Memory B cell (primary cell): ENCODE measurements around the gene ANO4.

Experiments used
- ATAC-seq: fragments of 150-1000 bp; cut with Tn5 transposase; 2 replicates; pipeline ENCODE4 v1.10.0; 2021; ENCODE audit warnings: low read depth, mild to moderate bottlenecking, moderate library complexity
- DNase-seq, 2 donors: peaks; one replicate each; pipeline ENCODE4 v3.0.0; 2022; ENCODE audit warnings: low spot score in 2 of 2
- H3K27ac Mint-ChIP-seq: one replicate; pipeline ENCODE4 v1.8.0; 2022; ENCODE audit warnings: mild to moderate bottlenecking, moderate library complexity, mixed read lengths
- H3K27me3 Mint-ChIP-seq: one replicate; pipeline ENCODE4 v1.8.0; 2022; ENCODE audit warnings: mixed read lengths
- H3K36me3 Mint-ChIP-seq: one replicate; pipeline ENCODE4 v1.8.0; 2022; ENCODE audit warnings: mild to moderate bottlenecking, mixed read lengths
- H3K4me1 Mint-ChIP-seq: one replicate; pipeline ENCODE4 v1.8.0; 2022; ENCODE audit warnings: mixed read lengths
- H3K4me3 Mint-ChIP-seq: one replicate; pipeline ENCODE4 v1.8.0; 2022; ENCODE audit warnings: mild to moderate bottlenecking, moderate library complexity, mixed read lengths
- H3K9me3 Mint-ChIP-seq: one replicate; pipeline ENCODE4 v1.8.0; 2022; ENCODE audit warnings: mixed read lengths

The ANO4 gene

DNA sequence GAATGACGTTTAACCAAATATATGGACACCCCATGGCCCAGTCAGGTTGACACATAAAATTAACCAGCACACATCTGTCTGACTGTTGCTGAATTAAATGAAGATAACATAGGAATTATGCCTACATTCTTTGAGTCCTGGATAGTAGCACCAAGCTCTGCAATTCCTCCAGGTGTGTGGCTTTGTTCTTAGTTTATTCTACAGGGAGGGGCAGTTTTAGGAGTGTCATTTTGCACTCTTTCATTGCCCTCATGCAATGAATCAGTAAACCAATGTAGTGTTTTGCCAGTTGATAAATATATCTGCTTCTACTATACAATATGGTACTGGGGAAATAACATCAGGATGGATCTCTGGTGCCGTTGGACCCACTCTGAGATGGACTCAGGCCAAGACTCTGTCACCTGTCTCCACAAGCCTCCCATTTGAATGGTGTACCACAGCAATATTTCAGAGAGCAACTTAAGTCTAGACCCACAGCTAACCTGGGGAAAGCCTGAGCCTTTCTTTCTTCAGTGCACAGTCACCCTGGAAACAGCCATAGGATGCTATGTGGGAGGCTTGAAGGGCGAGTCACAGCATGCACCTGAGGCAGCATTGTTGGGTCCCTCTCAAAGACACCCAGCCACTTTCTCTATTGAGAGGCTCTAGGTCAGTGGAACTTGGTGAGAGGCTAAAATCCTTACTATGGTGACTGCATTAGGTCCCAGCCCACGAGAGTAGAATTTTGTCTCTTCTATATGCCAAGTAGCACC lies 73.2 kb downstream of the ANO4 start:
- no peak for ATAC-seq
- Mint-ChIP-seq H3K27ac (no peak overlapping the region), H3K36me3 (no peaks in the 10 kb centered on the region), H3K27me3 (no peaks in the 10 kb centered on the region), H3K4me1 (no peaks in the 10 kb centered on the region), H3K9me3 (peaks cover under 1% of the 10 kb centered on the region), H3K4me3 (no peak overlapping the region)
- no peak for DNase-seq

DNA sequence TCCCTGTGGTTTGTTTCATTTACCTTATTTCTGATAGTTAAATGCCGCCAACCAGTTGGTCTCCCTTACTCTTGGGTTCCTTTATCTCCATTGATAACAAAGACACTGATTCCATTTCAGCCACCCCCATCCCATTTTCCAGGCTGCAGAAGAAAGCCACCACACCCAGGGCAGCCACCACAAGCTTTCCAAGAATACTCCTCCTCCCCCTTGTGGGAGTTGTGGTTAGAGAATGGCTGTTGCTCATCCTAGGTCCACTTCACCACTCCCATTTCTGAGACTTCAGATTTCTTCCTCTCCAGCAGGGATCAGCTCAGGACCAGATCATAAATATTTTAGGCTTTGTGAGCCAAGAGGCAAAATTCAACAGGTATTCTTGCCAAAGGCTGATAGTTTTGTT lies 73.9 kb downstream of the ANO4 start:
- no peaks in the 10 kb centered on the region for H3K36me3 Mint-ChIP-seq
- no peak for DNase-seq
- no peak overlapping the region for H3K27ac Mint-ChIP-seq
- H3K27me3 Mint-ChIP-seq: no peaks in the 10 kb centered on the region
- H3K9me3 Mint-ChIP-seq: peaks cover 6% of the 10 kb centered on the region
- ATAC-seq: no peak
- no peak overlapping the region for H3K4me3 Mint-ChIP-seq
- H3K4me1 Mint-ChIP-seq: no peaks in the 10 kb centered on the region

DNA sequence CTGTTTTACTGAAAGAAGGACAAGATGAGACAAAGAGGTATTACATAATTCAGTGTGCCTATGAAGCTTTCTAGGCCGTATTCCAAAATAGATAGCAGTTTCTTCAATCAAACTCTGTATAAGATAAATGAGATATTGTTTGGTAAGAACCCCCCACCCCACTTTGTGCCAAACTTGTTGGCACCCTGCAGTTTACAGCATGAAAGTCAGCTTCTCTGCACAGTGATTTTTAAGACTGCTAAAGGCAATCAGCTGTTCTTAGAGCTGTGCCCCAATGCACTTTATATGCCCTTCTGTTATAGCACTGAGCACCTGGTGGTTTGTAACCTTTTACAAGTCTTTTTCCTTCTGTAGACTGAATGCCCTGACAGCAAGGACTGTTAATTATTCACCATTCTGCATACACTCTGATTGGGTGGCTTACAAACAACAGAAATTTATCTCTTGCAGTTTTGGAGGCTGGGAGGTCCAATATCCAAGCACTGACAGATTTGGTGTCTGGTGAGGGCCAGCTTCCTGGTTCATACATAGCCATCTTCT lies 76.7 kb downstream of the ANO4 start:
- Mint-ChIP-seq H3K27me3 (no peaks in the 10 kb centered on the region), H3K4me1 (peaks cover 2% of the 10 kb centered on the region), H3K9me3 (peaks cover 10% of the 10 kb centered on the region), H3K4me3 (no peak overlapping the region), H3K27ac (no peak overlapping the region), H3K36me3 (peaks cover 2% of the 10 kb centered on the region)
- ATAC-seq (no peak), DNase-seq (no peak)

DNA sequence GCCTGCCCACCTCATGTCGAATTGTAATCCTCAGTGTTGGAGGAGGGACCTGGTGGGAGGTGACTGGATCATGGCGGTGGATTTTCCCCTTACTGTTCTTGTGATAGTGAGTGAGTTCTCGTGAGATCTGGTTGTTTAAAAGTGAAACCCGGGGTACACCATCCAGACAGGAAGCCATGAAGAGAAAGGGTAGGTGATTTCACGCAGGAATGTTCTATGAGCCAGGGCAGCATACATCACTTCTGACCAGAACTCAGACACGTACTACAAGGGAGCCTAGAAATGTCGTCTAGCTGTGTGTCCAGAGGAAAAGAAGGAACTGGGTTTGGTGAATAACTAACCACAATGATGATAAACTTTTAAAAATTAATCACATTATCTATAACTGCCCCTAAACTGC lies 80.6 kb downstream of the ANO4 start:
- ATAC-seq (no peak), DNase-seq (no peak)
- H3K9me3 Mint-ChIP-seq: peaks cover 10% of the 10 kb centered on the region
- no peaks in the 10 kb centered on the region for H3K27me3 Mint-ChIP-seq
- H3K4me3 Mint-ChIP-seq: no peak overlapping the region
- H3K36me3 Mint-ChIP-seq: peaks cover 2% of the 10 kb centered on the region
- no peak overlapping the region for H3K27ac Mint-ChIP-seq
- peaks cover 2% of the 10 kb centered on the region for H3K4me1 Mint-ChIP-seq

DNA sequence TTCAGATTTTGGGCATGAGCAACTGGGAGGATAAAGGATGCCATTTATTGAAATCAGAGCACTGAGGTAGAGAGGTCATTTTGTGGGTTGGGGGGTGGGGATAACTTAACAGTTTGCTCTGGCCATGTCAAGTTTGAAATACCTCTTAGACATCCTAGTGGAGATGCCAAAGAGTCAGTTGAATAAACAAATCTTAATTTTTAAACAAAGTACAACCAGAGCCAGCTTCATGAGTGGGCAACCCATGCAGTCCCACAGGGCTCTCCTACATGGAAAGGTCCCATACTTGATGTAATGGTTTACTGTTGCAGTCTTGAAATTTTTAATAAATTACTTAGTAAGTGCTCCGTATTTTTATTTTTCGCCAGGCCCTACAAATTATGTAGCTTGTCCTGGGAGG lies 81.2 kb downstream of the ANO4 start:
- ATAC-seq (no peak), DNase-seq (no peak)
- no peaks in the 10 kb centered on the region for H3K27me3 Mint-ChIP-seq
- peaks cover 2% of the 10 kb centered on the region for H3K36me3 Mint-ChIP-seq
- no peak overlapping the region for H3K27ac Mint-ChIP-seq
- peaks cover 2% of the 10 kb centered on the region for H3K4me1 Mint-ChIP-seq
- H3K4me3 Mint-ChIP-seq: no peak overlapping the region
- H3K9me3 Mint-ChIP-seq: peaks cover 10% of the 10 kb centered on the region

DNA sequence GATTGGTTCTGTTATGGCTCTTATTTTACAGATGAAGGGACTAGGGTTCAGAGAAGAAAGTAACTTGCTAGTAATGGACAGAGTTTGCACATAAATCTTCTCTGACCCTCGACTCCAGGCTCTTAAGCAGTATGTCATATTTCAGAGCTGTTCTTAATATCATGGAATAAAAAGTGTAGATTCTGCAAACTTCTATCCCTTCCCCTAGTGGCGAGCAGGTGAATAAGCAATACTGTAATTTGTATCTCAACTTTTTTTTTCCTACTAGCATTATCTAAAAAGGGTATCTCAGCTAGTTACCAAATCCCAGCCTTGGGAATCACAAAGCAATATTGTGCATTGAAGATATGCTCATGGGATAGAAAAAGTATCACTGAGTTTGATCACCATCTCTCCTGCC lies 83.2 kb downstream of the ANO4 start:
- H3K4me3 Mint-ChIP-seq: no peak overlapping the region
- ATAC-seq (no peak), DNase-seq (no peak)
- no peak overlapping the region for H3K27ac Mint-ChIP-seq
- no peaks in the 10 kb centered on the region for H3K27me3 Mint-ChIP-seq
- peaks cover 2% of the 10 kb centered on the region for H3K36me3 Mint-ChIP-seq
- H3K4me1 Mint-ChIP-seq: peaks cover 2% of the 10 kb centered on the region
- H3K9me3 Mint-ChIP-seq: peaks cover 10% of the 10 kb centered on the region

DNA sequence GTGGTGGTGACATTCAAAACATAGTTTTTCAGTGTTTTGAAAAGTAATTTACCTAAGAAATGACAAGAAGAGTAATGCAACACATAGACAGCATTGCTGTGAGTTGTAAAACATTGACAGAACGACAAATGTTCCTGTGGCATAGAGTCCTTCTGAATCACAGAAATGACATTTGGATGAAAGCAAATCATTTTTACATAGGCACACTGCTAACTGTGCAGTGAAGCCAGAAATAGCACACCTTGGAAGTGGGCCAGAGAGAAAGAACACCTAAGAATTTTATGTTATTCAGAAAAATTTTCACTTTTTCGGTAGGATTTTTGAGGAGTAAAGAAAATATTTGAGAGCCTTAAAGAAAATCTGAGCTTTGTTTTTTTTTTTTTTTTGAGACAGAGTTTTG lies 100.6 kb downstream of the ANO4 start:
- Mint-ChIP-seq H3K4me3 (no peak overlapping the region), H3K27me3 (peaks cover 2% of the 10 kb centered on the region), H3K36me3 (no peaks in the 10 kb centered on the region), H3K9me3 (peaks cover 1% of the 10 kb centered on the region), H3K4me1 (no peaks in the 10 kb centered on the region), H3K27ac (no peak overlapping the region)
- DNase-seq (no peak), ATAC-seq (no peak)

DNA sequence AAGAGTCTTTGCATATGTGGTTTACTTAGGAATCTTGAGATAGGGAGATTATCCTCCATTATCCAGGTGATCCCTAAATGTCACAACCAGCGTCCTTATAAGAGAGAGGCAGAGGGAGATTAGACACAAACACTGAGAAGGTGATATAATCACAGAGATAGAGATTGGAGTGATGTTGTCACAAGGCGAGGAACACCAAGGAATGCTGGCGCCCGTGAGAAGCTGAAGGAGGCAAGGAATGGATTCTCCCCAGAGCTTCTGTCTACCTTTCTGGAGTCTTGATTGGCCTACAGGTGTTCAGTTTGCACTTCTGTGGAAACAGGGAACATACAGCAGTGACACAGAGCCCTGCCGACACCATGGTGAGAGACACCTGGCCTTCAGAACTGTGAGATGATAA lies 101.6 kb downstream of the ANO4 start:
- Mint-ChIP-seq H3K36me3 (no peaks in the 10 kb centered on the region), H3K27ac (no peak overlapping the region), H3K4me3 (no peak overlapping the region), H3K4me1 (no peaks in the 10 kb centered on the region), H3K9me3 (peaks cover 1% of the 10 kb centered on the region), H3K27me3 (peaks cover 2% of the 10 kb centered on the region)
- ATAC-seq: no peak
- no peak for DNase-seq

DNA sequence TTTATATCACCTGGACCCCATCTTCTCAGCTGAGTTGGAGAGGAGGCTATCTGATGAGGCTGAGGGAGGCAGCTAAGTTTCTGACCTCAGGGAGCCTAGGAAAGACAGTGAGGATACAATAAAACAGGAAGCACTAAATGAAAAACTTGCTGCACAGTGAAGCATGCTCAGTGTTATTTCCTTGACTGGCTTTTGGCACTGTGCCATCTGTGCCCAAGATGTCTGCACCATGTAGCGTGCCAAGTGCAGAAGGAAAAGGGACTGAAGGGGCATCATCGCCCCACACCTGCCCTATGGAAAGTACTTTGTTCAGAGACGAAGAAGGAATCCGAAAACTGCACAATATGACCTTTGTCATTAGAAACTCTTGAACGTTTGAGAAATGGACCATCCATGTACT lies 102.7 kb downstream of the ANO4 start:
- H3K4me3 Mint-ChIP-seq: no peak overlapping the region
- ATAC-seq: no peak
- peaks cover 2% of the 10 kb centered on the region for H3K27me3 Mint-ChIP-seq
- H3K9me3 Mint-ChIP-seq: peaks cover 1% of the 10 kb centered on the region
- no peak overlapping the region for H3K27ac Mint-ChIP-seq
- no peak for DNase-seq
- H3K36me3 Mint-ChIP-seq: no peaks in the 10 kb centered on the region
- no peaks in the 10 kb centered on the region for H3K4me1 Mint-ChIP-seq

DNA sequence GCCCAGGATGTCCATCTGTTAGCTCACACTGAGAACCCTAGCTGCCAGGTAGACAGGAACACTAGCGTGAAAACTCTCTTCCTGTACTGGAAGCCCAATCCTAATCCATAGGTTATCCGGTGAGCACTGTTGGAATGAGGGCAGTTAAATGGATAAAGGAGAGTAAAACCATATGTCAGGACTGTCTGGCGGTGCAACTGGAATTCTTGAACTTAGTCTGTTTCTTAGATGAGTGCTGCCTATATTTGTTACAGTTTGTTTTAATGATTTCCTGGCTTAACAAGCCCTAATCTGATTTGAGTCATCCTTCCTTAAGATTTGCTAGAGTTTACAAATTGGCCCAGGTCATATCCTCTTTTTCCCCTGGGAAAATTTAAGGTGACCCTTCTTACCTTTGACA lies 104.7 kb downstream of the ANO4 start:
- Mint-ChIP-seq H3K27ac (no peak overlapping the region), H3K27me3 (peaks cover 7% of the 10 kb centered on the region), H3K4me3 (no peak overlapping the region), H3K36me3 (no peaks in the 10 kb centered on the region), H3K9me3 (peaks cover 4% of the 10 kb centered on the region), H3K4me1 (no peaks in the 10 kb centered on the region)
- DNase-seq: no peak
- no peak for ATAC-seq

DNA sequence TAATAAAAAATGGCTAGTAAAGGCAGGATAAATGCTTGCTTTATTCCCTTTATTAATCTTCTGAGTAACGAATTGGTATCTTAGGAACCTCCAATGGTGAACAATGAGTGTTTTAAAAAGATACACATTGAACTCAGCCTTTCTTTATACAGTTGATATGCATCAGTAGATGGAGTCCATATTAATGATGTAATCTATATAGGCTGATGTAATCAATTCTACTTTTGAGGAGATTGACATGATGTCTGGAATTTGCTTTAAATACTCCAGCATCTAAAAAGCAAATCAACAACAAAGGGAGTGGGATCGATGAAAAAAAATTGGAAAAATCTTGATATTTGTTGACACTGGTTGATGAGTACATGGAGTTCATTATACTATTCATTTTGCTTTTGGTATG lies 106.2 kb downstream of the ANO4 start:
- peaks cover 6% of the 10 kb centered on the region for H3K27me3 Mint-ChIP-seq
- H3K27ac Mint-ChIP-seq: no peak overlapping the region
- H3K9me3 Mint-ChIP-seq: peaks cover 4% of the 10 kb centered on the region
- H3K4me3 Mint-ChIP-seq: no peak overlapping the region
- ATAC-seq (no peak), DNase-seq (no peak)
- H3K36me3 Mint-ChIP-seq: no peaks in the 10 kb centered on the region
- H3K4me1 Mint-ChIP-seq: no peaks in the 10 kb centered on the region

DNA sequence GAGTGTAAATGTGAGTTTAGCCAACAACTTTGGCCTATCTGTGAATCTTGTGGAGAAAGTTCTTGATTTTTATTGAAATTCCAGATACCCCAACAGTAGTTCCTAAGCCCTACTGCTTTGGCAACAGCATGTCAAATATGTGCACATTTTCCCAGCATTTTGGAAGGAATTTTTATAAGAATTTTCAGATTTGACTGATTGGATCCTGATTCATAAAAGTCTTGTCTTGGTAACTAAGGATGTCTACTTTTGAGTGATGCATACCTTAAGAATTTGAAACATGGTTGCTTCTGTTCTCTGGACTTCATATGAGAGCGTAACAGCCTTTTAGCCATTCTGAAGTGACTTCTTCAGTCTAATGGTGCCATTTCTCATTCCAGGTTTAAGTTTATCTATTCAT lies 106.7 kb downstream of the ANO4 start:
- Mint-ChIP-seq H3K36me3 (no peaks in the 10 kb centered on the region), H3K9me3 (peaks cover 3% of the 10 kb centered on the region), H3K27me3 (peaks cover 5% of the 10 kb centered on the region), H3K27ac (no peak overlapping the region), H3K4me1 (no peaks in the 10 kb centered on the region), H3K4me3 (no peak overlapping the region)
- DNase-seq: no peak
- no peak for ATAC-seq

DNA sequence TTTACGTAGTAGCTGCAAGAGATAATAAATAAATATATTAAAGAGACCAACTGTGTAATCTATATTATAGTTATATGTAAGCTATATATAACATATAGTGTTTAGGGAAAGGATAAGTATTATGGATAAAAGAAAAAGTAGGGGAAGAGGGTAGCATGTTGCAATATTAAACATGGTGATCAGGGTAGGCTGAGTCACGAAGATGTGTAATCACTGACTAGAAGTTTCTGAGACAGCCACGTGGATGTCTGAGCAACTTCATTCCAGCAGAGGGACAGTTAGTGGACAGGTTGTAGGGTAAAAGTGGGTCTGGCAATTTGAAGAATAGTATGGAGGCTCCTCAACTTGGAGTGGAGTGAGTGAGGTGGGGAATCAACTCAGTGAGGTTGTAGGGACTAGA lies 109.7 kb downstream of the ANO4 start:
- Mint-ChIP-seq H3K4me3 (no peak overlapping the region), H3K36me3 (no peaks in the 10 kb centered on the region), H3K27me3 (peaks cover 5% of the 10 kb centered on the region), H3K9me3 (peaks cover 3% of the 10 kb centered on the region), H3K27ac (no peak overlapping the region), H3K4me1 (no peaks in the 10 kb centered on the region)
- no peak for ATAC-seq
- no peak for DNase-seq

DNA sequence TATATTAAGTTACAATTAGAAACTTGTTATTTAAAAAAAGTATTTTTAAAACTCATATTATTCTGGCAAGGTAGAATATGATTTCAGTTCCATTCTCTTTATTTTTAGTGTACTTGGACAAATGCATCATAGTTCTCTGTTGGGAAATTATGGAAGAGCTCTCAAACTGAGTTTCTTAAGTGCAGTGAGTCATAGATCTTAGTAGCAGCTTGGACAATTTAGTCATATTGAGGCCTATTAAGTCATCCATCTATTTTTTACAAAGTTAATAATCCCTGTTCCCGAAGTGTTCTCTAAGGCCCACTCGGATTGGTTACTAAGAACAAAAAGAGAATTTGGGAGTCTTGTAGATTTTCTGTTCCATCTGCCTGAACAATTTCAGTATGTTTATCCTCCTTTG lies 113.9 kb downstream of the ANO4 start:
- Mint-ChIP-seq H3K4me3 (no peak overlapping the region), H3K27me3 (no peaks in the 10 kb centered on the region), H3K27ac (no peak overlapping the region), H3K4me1 (no peaks in the 10 kb centered on the region), H3K36me3 (no peaks in the 10 kb centered on the region), H3K9me3 (no peaks in the 10 kb centered on the region)
- ATAC-seq (no peak), DNase-seq (no peak)

DNA sequence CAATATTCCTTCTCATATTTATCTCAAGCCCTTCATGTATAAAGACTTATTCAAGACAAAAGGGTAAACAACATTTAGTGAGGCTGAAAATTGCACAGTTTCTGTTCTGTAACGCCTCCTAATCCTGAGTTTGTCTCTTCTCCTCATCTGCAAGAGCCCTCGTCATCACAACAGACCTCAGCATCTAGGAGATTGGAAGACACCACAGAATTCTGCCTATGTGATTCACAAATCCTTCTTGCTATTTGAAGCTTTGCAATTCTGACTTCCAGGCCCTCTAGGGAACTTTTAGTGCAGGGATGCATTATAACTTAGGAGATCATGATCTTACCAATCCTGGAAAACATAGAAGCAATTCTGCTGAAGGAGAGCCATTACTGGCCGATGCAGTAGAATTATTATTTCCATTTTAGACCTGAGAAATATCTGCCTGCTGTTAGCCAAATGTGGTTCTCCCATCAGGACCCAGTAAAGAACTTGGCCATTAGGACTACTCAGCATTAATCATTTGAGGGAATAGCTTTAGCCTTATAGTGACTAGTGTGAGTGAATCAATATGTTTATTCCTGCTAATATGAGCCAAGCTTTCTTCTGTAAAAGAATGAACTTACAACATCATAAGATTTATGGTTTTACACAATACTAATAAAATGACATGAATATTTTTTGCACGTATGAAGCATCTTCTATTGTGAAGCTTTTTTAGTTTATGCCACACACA lies 119.5 kb downstream of the ANO4 start:
- no peaks in the 10 kb centered on the region for H3K36me3 Mint-ChIP-seq
- DNase-seq (no peak), ATAC-seq (no peak)
- H3K27me3 Mint-ChIP-seq: no peaks in the 10 kb centered on the region
- H3K4me3 Mint-ChIP-seq: no peak overlapping the region
- H3K27ac Mint-ChIP-seq: no peak overlapping the region
- no peaks in the 10 kb centered on the region for H3K4me1 Mint-ChIP-seq
- no peaks in the 10 kb centered on the region for H3K9me3 Mint-ChIP-seq
